ENCODE data around the gene ZSWIM1. TPM values are rescaled to one million over a fixed set of nuclear protein-coding genes. Genes with fewer than 3 reads are reported as not detected.

The ZSWIM1 gene
- total and polyA plus RNA-seq, 10 of the 15 experiments (the other 5 are each of a cell fraction or from before 2014, with no cell fraction given) = 2.4 to 16.0 (median 9.8) TPM

DNA sequence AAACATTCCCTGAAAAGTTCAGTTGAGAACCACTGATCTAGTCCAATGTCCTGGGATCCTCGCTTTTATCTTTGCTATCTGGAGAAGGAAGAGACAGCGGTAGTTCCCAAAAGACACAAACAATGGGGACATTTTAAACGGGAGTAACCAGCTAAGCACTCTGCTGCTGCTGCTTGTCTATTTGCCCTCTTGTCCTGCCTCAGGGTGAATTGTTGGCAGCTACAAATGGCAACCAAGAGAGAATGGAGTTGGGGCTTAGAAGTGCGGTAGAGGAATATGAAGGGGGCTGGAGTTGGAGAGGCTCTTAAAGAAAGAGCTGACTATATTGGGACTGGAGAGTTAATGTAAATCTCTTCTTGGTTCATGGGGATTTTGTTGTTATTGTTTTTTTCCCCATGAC, 6.5 kb upstream of the ZSWIM1 start:
- Histone ChIP-seq H3K79me2 (ENCODE audit: control insufficient read depth, insufficient read depth, low read length) (no peaks in the 10 kb centered on the region), H3K4me1 (ENCODE audit: control insufficient read depth, insufficient read depth, low read length) (no peaks in the 10 kb centered on the region), H3K9me3 (replicated peaks; ENCODE audit: control insufficient read depth, insufficient read depth, low read length) (no peaks in the 10 kb centered on the region), H3K36me3 (ENCODE audit: control insufficient read depth in 2 of 2, insufficient read depth in 2 of 2, low read length in 1 of 2) (peaks cover 2 to 3% of the 10 kb centered on the region in 2 experiments; a peak in 1 of 4 replicates), H3K4me3 (no peak overlapping the region), H3K27ac (ENCODE audit: control insufficient read depth, insufficient read depth) (no peak overlapping the region), H3K9ac (ENCODE audit: control insufficient read depth, insufficient read depth, low read length) (no peak overlapping the region), H3K4me2 (ENCODE audit: control insufficient read depth, insufficient read depth) (no peak overlapping the region), H3K27me3 (replicated peaks in 1 of 2; ENCODE audit: control insufficient read depth in 2 of 2, insufficient read depth in 2 of 2, low read length in 1 of 2) (no peaks in the 10 kb centered on the region), H4K20me1 (ENCODE audit: control insufficient read depth, insufficient read depth) (no peaks in the 10 kb centered on the region), H2AFZ (ENCODE audit: control insufficient read depth, low read depth, low read length) (no peak overlapping the region)
- POLR2A ChIA-PET = no interaction called here
- SMC1A ChIA-PET (ENCODE audit: uncharacterized antibody, unreplicated experiment) = no interaction called here
- CTCF ChIA-PET = interaction anchor here (0.6 to 0.8 kb wide), 2 partner anchors 9 to 81 kb away, joined by 3 read pairs; no protein-coding TSS in a partner anchor
- intact Hi-C loops (cut with micrococcal nuclease; ENCODE audit: unreplicated experiment) = no loop called here
- no TSS peak for BruUV-seq (replicated peaks)
- in situ Hi-C loops (cut with MboI) = no loop called here
- no peak for TF ChIP-seq NRF1 (conservative IDR thresholded peaks at IDR 0.05; ENCODE audit: low read depth, low read length)
- ATAC-seq (no peak), FAIRE-seq (no peak), DNase-seq (ENCODE audit: low read depth, low spot score) (no peak)
- RAD21 ChIA-PET (ENCODE audit: unreplicated experiment) = no interaction called here
- 86% methylated on average over 4 of the region's 4 CpGs for WGBS (ENCODE audit: insufficient coverage, insufficient replicate concordance, low lambda C conversion rate, missing lambda C conversion rate)

DNA sequence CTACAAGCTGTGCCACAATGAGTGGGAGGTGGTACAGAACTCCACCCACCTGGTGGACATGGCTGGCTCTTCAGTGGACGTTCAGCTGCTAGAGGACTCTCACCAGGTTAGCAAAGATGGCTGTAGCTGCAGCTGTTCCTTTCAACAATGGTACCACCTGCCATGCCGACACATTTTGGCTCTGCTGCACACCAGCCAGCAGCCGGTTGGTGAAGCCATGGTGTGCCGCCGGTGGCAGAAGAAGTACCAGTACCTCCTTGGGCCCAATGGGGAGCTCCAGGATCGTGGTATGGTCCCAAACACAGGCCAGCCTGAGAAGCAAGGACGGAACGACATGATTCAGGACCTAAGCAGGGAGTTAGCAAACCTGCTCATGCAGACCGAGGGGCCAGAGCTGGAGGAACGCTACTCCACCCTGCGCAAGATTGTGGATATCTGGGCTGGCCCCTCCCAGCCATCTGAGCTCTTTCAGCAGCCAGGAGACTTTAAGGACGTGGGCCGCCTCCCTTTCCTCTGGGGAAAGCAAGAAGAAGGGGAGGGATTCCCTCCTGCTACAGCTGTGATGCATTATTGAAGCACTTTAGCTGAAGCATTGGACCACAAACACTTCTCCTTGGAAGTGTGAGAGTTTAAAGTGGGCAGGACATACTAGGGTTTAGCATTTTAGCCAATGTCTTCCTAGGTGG, 2.8 kb upstream of the ZSWIM1 start:
- Histone ChIP-seq H3K27ac (ENCODE audit: control insufficient read depth, insufficient read depth) (no peak overlapping the region), H3K36me3 (ENCODE audit: control insufficient read depth in 2 of 2, insufficient read depth in 2 of 2, low read length in 1 of 2) (peaks cover 5 to 6% of the 10 kb centered on the region in 2 experiments; a peak in 2 of 4 replicates), H3K9me3 (replicated peaks; ENCODE audit: control insufficient read depth, insufficient read depth, low read length) (no peaks in the 10 kb centered on the region), H3K4me3 (no peak overlapping the region), H3K27me3 (replicated peaks in 1 of 2; ENCODE audit: control insufficient read depth in 2 of 2, insufficient read depth in 2 of 2, low read length in 1 of 2) (no peaks in the 10 kb centered on the region), H3K9ac (ENCODE audit: control insufficient read depth, insufficient read depth, low read length) (no peak overlapping the region), H4K20me1 (ENCODE audit: control insufficient read depth, insufficient read depth) (no peaks in the 10 kb centered on the region), H3K79me2 (ENCODE audit: control insufficient read depth, insufficient read depth, low read length) (peaks cover 11% of the 10 kb centered on the region), H3K4me2 (ENCODE audit: control insufficient read depth, insufficient read depth) (no peak overlapping the region), H3K4me1 (ENCODE audit: control insufficient read depth, insufficient read depth, low read length) (no peaks in the 10 kb centered on the region), H2AFZ (ENCODE audit: control insufficient read depth, low read depth, low read length) (no peak overlapping the region)
- BruUV-seq (replicated peaks) = no TSS peak
- TF ChIP-seq USF2 (IDR thresholded peaks at IDR 0.05; ENCODE audit: borderline replicate concordance, low read depth, low read length) = no peak
- no peak for TF ChIP-seq E2F8 (IDR thresholded peaks at IDR 0.05; ENCODE audit: low read depth, partially characterized antibody)
- TF ChIP-seq, protein P1, sequence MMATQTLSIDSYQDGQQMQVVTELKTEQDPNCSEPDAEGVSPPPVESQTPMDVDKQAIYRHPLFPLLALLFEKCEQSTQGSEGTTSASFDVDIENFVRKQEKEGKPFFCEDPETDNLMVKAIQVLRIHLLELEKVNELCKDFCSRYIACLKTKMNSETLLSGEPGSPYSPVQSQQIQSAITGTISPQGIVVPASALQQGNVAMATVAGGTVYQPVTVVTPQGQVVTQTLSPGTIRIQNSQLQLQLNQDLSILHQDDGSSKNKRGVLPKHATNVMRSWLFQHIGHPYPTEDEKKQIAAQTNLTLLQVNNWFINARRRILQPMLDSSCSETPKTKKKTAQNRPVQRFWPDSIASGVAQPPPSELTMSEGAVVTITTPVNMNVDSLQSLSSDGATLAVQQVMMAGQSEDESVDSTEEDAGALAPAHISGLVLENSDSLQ (IDR thresholded peaks at IDR 0.05) = no peak
- no peak for TF ChIP-seq MEF2A (IDR thresholded peaks at IDR 0.05; ENCODE audit: insufficient read depth, low read depth, low read length)
- TF ChIP-seq HDAC2 (IDR thresholded peaks at IDR 0.05) = no peak
- no peak for TF ChIP-seq ZNF274 (IDR thresholded peaks at IDR 0.05; ENCODE audit: insufficient read depth, insufficient read length)
- TF ChIP-seq EP300 (IDR thresholded peaks at IDR 0.05; ENCODE audit: borderline replicate concordance in 1 of 2, control insufficient read depth in 1 of 2, low read depth in 2 of 2, low read length in 2 of 2) = no peak
- no peak for TF ChIP-seq PAX8 (IDR thresholded peaks at IDR 0.05)
- TF ChIP-seq POLR2AphosphoS5 (IDR thresholded peaks at IDR 0.05; ENCODE audit: low read length) = no peak
- TF ChIP-seq ZNF217 (IDR thresholded peaks at IDR 0.05) = no peak
- TF ChIP-seq TBL1XR1 (IDR thresholded peaks at IDR 0.05; ENCODE audit: low read depth, low read length) = no peak
- ChIA-PET POLR2A (no interaction called here), CTCF (no interaction called here), RAD21 (ENCODE audit: unreplicated experiment) (no interaction called here), SMC1A (ENCODE audit: uncharacterized antibody, unreplicated experiment) (interaction anchor here (1.1 kb wide), 1 partner anchor 14 kb away, joined by 3 read pairs; no protein-coding TSS in a partner anchor)
- DNase-seq (ENCODE audit: low read depth, low spot score) (no peak), ATAC-seq (no peak), FAIRE-seq (no peak)
- intact Hi-C loops (cut with micrococcal nuclease; ENCODE audit: unreplicated experiment) = no loop called here
- in situ Hi-C loops (cut with MboI) = no loop called here
- WGBS (ENCODE audit: insufficient coverage, insufficient replicate concordance, low lambda C conversion rate, missing lambda C conversion rate) = 87% methylated on average over 13 of the region's 13 CpGs

Measured in GM12878 (cell line).